Measurements from ENCODE around the gene HGFAC.

The HGFAC gene

GRCh38 chr4:3486541-3487540 is 45.1 kb downstream of the HGFAC start:
- no peak for DNase-seq (ENCODE audit: low spot score)

- DNase-seq (ENCODE audit: low spot score), result no peak
Measured at GRCh38 chr4:3487861-3488260, 46.1 kb downstream of the HGFAC start.

- DNase-seq (ENCODE audit: low spot score), result no peak
Measured at GRCh38 chr4:3488820-3489219, 47.1 kb downstream of the HGFAC start.

GRCh38 chr4:3489451-3489962 is 47.7 kb downstream of the HGFAC start:
- no peak for DNase-seq (ENCODE audit: low spot score)

- DNase-seq (ENCODE audit: low spot score), result no peak
Measured at GRCh38 chr4:3491681-3492405, 50.1 kb downstream of the HGFAC start.

GRCh38 chr4:3492741-3493719 is 51.3 kb downstream of the HGFAC start:
- no peak for DNase-seq (ENCODE audit: low spot score)

- no peak for DNase-seq (ENCODE audit: low spot score)
Measured at GRCh38 chr4:3493720-3494461, 52.1 kb downstream of the HGFAC start.

GRCh38 chr4:3494462-3494871 is 52.7 kb downstream of the HGFAC start:
- DNase-seq (ENCODE audit: low spot score), result no peak

GRCh38 chr4:3495204-3495975 is 53.6 kb downstream of the HGFAC start:
- no peak for DNase-seq (ENCODE audit: low spot score)

- DNase-seq (ENCODE audit: low spot score), result no peak
Measured at GRCh38 chr4:3496021-3496420, 54.3 kb downstream of the HGFAC start.

GRCh38 chr4:3497095-3497494 is 55.3 kb downstream of the HGFAC start:
- no peak for DNase-seq (ENCODE audit: low spot score)

GRCh38 chr4:3497523-3498389 is 56.0 kb downstream of the HGFAC start:
- DNase-seq (ENCODE audit: low spot score), result no peak

- no peak for DNase-seq (ENCODE audit: low spot score)
Measured at GRCh38 chr4:3498407-3498806, 56.6 kb downstream of the HGFAC start.
